ENCODE results near the gene ADAMTS13.
A peak's percentile ranks its signal among the peaks of the same experiment; 100 is the strongest.

ADAMTS13 gene

DNA sequence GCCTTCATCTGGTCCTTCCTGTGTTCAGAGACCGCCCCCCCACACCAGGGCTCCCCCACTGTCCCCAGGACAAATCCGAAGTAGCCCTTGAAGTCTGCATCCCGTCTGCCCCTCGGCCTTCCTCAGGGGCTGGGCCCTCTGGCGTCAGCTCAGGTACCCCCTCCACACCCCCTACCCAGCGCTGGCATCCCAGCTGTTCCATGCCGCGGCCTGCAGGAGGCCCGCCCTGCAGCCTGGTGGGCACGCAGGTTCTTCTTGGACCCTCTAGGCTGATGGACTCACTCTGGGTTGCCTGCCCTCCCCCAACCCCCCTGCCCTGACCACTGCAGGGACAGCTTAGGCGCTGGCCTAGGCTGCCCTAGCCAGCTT lies 50.1 kb downstream of the ADAMTS13 start:
- DNase-seq (ENCODE audit: low read depth in 2 of 2) = no peak

DNA sequence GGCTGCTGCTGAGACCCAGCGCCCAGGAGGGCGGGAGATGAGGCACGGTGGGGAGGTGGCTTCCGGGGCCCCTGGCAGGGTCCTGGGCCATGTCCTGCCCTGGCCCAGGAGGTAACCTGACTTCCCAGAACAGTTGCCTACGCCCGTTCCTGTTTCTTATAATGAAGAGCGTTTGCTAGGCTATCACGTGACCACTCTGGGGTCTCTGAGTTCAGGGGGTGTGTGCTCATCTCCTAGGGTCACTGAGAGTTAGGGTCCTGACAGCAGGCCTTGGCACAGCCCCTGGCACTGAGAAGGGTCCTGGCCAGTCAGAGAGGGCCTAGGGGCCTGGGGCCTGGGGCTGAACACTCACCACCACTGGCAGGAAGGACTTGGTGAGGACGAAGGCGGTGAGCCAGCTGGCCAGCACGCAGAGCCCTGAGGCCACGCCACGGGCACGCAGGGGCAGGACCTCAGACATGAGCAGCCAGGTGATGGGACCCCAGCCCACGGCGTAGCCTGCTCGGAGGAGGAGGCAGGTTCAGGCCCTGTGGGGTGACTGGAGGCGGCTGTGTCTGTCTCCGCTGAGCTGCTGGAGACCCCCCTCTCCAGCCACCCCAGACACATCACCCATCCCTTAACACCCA lies 50.7 kb downstream of the ADAMTS13 start:
- no peak for DNase-seq (ENCODE audit: low read depth in 2 of 2)

DNA sequence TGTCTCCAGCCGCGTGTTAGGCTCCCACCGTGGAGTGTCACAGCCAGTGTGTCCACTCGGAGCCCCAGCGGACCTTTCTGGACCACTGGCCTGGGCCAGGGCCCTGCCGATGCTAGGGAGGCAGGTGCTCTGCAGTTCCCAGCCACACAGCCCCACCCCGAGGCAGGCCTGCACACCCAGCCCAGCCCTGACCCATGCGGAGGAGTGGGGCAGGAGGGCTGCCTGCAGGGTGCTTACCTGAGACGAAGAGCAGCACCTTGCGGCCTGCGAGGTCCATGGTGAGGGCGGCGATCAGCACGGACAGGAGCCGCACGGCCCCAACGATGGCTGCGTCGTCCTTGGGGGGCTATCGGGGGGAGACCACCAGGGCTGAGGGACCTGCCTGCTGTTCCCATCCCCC lies 51.6 kb downstream of the ADAMTS13 start:
- DNase-seq (ENCODE audit: low read depth in 2 of 2) = no peak

DNA sequence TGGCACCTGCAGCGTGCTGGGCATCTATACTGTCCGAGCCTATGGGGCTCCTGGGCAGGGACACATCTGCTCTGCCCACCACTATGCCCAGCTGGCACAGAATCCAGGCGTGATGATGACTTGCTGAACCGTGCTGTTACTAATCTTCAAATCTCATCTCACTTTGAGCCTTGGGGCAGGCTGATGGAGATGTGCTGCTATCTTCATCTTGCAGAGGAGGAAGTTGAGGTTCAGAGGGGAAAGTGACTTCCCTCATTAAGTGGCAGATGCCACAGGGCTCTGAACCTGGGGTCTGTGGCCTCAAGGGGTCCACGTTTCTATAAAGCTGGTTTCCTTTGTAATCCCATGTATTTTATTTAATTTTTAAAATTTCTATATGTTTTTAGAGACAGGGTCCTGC lies 52.0 kb downstream of the ADAMTS13 start:
- DNase-seq (ENCODE audit: low read depth in 2 of 2) = no peak

DNA sequence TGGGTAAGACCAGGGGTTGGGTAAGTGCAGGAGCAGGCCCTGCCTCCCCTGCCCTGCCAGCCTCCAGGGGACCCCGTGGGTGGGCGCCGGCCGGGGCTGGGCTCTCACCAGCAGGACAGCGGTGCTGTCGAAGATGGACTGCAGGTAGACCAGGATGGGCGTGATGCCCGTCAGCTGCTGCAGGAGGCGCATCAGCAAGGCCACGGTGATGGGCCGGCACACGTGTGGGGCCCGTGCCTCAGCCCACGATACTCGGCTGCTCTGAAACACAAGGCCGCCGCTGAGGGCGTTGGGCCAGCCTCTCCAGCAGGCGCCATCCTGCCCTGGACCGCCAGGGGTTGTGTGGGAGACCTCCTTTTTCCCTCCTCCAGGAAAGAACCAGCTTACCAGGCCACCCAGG lies 52.7 kb downstream of the ADAMTS13 start:
- DNase-seq (ENCODE audit: low read depth in 2 of 2) = no peak

DNA sequence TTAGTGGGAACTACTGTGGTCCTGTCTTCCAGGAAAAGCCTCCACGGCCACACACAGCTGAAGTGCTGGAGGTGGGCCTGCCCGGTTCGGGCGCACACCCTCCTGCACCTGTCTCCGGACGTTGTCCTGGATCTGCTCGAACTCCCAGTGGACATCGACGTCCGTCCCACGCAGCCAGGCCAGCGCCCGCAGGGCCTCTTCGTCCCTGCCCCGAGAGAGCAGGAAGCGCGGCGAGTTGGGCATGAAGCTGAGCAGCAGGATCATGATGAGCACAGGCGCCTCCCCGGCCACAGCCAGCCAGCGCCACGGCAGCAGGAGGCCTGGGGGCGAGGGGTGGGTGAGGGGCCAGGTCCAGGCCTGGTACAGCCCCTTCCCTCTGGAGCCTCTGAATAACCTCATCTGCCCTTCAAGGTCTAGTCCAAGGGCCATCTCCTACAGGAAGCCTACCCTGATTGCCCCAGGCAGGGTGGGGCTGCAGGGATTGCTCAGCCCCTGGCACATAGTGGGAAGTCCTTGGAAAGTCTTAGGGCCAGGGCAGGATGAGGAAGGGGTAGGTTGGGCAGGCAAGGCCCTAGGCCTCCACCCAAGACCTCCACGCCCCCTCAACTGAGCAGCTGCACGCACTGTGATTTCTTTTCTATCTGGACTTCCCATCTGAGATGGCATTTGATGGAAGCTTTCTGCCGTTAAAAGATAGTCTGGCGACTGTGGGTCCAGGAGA lies 53.3 kb downstream of the ADAMTS13 start:
- no peak for DNase-seq (ENCODE audit: low read depth in 2 of 2)

DNA sequence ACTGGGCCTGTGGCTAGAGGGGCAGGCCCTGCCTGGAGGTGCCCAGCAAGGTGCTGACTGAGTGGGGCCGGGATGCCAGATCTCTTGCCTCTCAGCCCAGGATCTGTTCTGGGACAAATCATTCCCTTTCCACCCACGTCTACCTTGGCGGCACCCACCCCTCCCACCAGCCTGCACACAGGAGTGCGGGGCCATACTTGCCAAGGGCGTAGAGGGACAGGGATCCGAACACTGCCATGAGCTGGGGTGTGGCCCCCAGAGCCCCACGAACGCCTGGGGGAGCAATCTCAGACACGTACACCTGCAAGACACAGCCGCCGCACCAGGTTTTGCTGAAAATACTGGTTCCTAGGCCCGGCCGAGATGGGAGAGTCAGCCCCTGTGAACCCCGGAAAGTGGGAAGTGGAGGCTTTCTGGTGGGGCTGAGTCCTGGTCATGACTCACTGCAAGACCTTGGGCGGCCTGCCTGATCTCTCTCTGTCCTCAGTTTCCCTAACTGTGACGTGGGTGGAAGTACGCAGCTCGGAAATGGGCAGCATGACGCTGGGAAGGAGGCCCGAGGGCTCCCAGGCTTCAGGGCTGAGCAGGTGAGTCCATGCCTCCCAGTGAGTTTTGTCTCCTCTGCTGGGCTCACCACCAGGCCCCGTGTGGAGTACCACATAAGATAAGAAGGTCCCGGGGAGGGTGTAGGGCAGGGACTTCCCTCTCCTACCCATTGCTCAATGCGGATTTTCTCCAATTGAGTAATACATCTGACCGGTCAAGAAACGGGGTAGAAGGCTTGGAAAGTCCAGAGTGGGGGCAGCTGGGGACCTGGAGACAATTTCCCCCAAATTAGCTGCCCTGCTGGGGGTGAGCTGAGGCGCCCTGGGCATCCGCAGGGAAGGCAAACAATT lies 54.1 kb downstream of the ADAMTS13 start:
- no peak for DNase-seq (ENCODE audit: low read depth in 2 of 2)

DNA sequence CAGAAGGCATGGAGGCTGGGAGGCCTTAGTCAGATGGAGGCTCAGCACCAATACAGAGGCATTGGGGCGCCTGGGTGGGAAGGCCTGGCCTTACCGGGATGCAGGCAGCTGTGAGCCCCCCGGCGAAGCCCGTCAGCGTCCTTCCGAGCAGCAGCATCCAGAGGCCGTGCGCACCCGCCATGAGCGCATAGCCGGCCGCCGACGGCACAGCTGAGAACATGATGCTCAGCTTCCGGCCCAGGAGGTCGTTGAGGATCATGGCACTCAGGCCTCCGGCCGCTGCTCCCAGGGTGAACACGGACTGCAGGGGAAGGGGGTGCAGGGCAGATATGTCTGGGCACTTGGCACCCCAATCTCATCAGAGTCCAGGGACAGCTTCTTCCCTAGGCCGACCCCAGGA lies 54.8 kb downstream of the ADAMTS13 start:
- no peak for DNase-seq (ENCODE audit: low read depth in 2 of 2)

DNA sequence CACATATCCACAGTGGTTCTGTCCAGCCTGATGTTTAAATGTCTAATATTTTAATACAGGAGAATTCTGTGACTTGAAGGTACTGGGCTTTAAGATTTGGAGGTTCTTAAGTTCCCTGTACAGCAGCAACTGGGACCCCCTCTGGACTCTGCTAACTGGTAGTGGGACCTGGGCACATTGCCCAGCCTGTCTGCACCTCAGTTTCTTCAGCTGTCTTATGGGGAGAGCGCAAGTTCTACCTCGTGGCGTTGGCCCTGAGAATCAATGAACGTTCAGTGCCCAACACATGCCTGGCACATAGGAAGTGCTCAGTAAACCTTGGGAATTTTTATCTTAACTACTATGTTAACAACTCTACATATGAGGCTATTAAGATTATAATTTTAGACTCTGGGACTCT lies 55.3 kb downstream of the ADAMTS13 start:
- no peak for DNase-seq (ENCODE audit: low read depth in 2 of 2)

DNA sequence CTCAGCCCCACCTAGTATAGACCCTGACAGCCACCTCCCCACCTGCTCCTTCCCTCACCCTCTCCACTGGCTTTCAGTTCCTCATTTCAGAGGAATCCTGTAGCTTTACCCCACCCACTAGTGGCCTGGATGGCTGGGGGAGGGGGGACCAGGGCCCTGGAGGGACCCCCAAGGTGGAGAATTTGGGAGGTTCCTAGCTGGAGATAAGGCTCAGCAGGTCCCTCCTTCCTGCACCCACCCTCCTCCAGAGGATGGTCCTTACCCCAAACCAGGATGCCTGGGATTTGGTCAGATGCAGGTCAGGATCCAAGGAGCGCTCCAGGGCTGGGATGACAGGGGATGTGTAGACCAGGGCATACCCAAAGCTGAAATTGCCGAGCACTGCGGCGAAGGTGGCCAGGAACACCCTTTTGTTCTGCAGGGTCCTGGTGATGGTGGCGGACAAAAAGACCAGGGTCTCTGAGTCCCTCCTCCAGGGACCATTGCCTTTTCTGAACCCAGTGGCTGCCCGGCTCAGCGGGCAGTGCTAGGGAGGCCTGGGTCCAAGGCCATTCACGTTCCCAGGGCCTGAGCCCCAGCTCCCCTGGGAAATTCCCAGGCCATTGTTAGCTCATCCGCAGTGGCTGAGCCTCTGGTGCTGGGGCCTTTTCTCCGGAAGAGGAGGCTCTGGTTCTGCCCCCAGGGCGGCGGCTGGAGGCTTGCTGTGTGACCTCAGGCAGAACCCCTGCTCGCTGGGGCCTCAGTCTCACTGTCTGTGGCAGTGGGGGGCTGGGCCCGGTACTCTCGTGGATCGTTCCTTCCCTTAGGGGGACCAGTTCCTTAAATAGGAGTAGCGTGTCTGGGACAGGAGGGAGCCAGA lies 56.1 kb downstream of the ADAMTS13 start:
- DNase-seq (ENCODE audit: low read depth in 2 of 2) = no peak

DNA sequence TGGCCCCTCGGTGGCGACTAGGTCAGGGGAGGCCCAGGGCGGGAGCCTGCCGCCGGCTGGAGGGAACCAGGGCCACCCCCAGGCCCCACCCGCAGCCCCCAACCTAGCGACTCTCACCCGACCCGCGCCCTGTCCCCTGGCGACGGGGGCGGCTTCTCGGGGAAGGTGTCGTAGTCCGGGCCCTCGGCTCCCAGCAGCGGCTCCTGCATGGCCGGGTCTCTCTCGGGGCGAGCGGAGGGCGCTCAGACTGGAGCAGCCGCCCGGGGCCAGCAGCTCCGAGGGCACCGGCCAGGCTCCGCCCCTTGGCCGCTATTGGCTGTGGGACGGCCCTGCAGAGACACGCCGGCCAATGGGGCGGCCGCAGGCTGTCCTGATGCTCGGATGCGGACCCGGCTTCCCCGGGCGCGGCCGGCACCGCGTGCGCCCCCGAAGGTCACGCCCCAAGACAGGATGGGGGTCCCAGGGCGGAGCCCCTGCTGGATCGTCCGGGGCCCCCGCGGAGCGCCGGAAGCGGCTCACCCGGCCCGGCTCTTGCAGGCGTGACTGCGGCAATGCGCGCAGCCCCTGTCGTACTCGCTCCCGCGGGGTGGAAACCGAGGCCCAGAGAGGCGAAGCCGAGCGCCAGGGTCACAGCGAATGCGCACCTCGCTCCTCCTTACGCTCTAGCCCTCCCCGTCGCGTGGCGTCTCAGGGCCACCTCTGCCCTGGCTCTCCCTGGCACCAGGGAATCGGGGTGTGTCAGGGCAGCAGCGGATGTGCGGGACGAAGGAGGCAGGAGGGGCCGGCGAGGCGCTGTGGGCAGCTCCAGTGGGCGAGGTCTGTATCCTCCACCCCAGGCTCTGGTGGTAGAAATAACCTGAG lies 56.9 kb downstream of the ADAMTS13 start, which contains the start of gene SLC2A6:
Gene SLC2A6, minus strand, starts transcription at position 249 of the 861 bp plus-strand sequence. Its CDS starts 40 bp downstream, at position 209.
- DNase-seq (ENCODE audit: low read depth in 2 of 2) = peak; percentile 52 to 68

DNA sequence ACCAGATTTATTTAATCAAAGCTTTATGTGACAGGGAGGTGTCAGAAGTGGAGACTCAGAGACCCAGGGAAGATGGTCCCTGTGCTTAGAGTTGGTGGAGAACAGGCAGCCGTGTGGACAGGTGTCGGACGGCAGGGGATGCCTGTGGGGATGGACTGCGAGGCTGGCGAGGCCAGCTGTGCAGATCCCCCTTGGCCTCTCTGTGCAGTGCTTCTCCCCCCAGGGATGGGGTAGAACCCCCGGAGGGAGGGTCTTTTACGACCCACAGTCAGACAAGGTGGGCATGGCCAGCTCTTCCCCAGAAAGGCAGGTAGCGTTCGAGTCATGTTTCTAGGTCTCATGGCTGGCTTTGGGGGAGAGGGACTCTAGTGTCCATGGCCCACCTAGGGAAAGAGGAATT lies 61.4 kb downstream of the ADAMTS13 start:
- no peak for DNase-seq (ENCODE audit: low read depth in 2 of 2)

DNA sequence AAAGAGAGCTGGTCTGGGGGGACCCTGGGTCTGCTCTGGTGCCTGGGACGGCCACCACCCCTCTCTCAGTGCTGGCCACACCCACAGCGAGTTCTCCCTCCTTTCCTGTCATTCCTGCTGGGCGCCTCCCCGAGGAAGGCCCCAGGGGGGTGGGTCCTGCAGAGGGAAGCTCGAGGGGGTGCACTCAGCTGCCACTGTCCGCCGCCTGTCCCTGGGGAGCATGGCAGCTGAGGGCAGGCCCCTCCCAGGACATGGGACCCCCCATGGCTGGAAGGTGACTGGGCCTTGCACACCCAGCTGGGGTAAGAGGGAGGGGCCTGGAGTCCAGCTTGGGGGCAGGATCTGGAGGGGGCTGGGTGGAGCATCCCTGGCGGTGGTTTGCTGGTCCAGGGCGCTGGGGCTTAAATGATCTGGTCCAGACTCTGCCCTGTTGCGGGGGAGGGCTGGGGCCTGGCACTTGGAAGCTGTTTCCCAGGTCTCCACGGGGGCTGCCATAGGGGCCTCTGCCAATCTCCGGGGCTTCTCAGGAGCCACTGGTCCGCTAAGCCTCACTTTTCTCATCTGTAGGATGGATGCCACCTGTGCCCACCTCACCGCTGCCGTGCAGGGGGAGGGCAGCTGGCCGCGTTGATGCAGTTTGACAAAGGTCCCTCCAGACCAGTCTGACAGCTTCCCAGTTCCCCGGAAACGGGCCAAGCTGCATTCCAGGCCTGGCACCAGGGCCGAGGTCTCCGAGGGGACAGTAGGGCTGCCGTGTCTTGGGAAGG lies 62.7 kb downstream of the ADAMTS13 start:
- no peak for DNase-seq (ENCODE audit: low read depth in 2 of 2)

DNA sequence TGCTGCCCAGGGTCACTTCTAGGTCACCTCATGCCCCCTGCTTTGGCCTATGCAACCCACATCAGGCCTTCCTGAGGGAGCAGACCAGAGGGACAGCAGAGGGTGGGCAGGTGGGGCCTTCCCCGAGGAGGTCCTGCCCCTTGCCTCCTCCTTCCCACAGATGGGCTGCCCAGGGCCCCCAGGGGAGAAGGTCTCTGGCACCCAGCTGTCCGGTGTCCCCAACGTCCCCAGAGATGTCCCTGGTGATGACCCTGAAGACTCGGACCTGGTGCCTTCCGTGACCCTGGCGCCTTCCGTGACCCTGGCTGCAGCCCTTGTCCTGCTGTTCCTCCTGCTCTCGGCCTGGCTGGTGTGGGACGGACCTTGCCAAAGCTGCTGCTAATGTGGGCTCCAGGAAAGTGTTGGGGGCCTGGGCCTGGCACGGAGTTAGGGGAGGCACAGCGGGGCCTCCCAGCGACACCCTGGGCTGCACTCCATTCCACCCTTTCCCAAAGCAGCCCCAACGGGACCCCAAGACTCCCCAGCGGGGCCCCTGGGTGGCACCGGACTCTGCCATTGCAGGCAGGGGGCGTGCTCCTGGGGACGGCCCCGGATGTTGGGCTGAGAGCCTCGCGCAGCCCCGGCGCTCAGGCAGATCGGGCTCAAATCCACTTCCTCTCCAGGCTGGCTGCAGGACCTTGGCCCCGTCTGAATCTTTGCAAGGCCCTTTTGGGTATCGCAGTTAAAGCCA lies 63.5 kb downstream of the ADAMTS13 start:
- no peak for DNase-seq (ENCODE audit: low read depth in 2 of 2)

DNA sequence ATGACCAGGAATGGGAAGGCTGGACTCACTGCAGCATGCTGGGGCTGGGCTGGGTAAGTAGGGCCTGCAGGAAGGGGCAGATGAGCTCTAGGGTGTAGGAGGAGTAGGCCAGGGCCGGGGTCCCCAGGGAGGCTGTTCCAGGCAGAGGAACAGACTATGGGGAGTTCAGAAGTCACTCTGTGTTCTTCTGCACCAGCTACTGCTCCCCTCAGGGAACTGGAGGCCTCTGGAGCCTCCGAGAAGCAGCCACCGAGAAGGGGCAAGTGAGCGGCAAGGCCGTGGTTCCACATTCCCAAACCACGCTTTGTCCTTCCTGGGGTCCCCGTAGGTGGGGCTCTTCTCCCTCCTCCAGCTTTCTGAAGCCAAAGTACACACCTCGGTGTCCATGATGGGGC lies 65.2 kb downstream of the ADAMTS13 start:
- no peak for DNase-seq (ENCODE audit: low read depth in 2 of 2)

DNA sequence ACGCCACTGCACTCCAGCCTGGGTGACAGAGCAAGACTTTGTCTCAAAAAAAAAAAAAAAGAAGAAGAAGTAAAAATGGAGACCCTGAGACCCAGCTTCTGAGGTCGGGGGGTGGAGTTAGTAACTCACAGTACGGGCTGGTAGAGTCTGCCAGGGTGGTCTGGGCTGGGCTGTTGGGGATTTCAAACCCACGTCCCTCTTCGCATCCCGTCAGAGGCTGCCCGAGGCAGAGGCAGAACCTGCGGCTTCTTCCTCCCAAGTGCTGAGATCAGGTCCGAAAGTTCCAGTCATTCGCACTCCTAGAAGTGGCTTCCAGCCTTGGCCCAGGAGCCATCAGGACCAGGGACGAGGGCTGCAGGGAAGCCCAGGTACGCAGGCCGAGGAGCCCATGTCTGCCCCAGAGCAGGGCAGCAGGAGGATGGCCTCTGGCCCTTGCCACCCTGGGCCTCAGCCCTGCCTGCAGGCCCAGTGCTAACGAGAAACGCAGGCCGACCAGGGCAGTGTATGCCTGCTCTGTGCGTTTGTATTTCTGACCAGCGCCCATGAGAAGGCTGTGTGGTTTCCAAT lies 66.6 kb downstream of the ADAMTS13 start:
- no peak for DNase-seq (ENCODE audit: low read depth in 2 of 2)

DNA sequence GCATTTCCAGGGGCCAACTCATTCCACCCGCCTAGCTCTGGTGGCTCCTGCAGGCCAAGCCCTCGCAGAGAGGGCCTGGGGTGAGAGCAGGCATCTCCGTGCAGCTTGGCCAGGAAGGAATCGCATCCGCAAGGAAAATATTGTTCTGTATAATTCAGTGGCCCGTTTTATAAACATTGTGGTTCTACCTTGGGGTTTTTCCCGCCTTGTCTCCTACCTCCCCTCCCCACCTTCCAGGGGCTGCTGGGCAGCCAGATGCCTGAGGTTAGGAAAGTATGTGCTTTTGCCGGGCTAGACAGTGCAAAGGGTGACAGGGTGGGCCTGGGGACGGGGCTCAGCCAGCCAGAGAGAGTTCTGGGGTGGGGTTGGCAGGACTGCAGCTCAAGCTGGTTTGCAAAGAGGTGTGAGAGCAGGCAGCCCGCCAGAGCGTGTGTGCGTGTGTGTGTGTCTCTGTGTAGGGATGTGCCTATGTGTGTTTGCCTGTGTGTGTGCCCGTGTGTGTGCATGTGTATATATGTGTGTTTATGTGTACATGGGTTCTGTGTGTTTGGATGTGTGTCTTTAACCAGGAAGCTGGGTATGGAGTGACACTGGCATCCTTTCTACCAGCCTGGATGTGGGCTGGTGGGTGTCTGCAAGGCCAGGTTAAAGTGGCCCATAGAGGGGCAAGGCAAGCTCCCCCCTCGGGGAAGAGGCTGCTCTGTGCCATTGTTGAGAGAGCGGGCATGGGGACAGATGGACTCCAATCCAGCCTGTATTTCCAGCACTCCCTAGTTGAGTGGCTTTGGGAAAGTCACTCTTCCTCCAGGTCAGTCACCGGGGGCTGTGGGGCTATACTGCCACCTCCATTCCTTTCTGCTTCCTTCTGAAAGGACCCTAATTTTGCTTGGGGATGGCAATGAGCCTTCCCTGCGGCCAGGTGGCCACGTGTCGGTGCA lies 67.4 kb downstream of the ADAMTS13 start:
- no peak for DNase-seq (ENCODE audit: low read depth in 2 of 2)

DNA sequence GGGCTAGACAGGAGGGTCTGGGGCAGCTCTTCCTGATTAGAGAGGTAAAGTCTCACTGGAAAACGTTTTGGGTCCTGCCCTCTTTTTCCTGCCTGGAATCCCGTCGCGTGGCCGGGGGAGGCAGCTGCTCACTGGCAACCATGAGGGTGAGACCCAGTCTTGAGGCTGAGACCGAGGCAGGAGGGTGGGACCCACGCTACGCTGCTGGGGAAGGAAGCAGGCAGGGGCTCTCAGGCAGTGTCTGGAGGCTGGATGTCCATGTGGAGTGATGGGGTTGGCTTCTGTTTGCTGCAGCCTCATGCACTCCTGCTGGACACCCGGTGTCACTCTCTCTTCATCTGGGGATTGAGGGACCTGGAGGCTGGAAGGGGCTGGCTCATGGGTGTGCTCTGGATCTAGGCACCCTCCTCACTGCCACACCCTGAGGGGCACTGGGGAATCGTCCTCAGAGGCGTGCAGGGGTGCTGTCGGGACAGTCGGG lies 68.1 kb downstream of the ADAMTS13 start:
- no peak for DNase-seq (ENCODE audit: low read depth in 2 of 2)

Measured in stimulated activated CD4-positive, alpha-beta T cell treated with anti-CD3 and anti-CD28 coated beads, Interleukin-15, amount 100 ng/mL, for 48 hours (primary cell).